ENCODE data around the gene FLACC1.
"Not testable (repeated sequence)": the region's sequence is repeated elsewhere in the genome, so short reads cannot be mapped to it uniquely, and the experiment has no call there.

Gene FLACC1

GRCh38 chr2:201254081-201254730 lies 102.9 kb downstream of the FLACC1 start:
- DNase-seq (ENCODE audit: low spot score): no peak

- no peak for DNase-seq (ENCODE audit: low spot score)
Measured at GRCh38 chr2:201250741-201251140, 106.4 kb downstream of the FLACC1 start.

- no peak for DNase-seq (ENCODE audit: low spot score)
Measured at GRCh38 chr2:201249889-201250288, 107.3 kb downstream of the FLACC1 start.

- no peak for DNase-seq (ENCODE audit: low spot score)
Measured at GRCh38 chr2:201248288-201248844, 108.8 kb downstream of the FLACC1 start.

- DNase-seq (ENCODE audit: low spot score): no peak
Measured at GRCh38 chr2:201246280-201246679, 110.9 kb downstream of the FLACC1 start.

GRCh38 chr2:201244829-201245228 lies 112.3 kb downstream of the FLACC1 start:
- DNase-seq (ENCODE audit: low spot score): no peak

GRCh38 chr2:201242571-201243277 lies 114.4 kb downstream of the FLACC1 start:
- no peak for DNase-seq (ENCODE audit: low spot score)

GRCh38 chr2:201239167-201239935 lies 117.8 kb downstream of the FLACC1 start:
- DNase-seq (ENCODE audit: low spot score): not testable (repeated sequence)
